Measurements from ENCODE around the gene GOLPH3. TPM values are rescaled to one million over a fixed set of nuclear protein-coding genes. Genes with fewer than 3 reads are reported as not detected.

Gene GOLPH3
- total RNA-seq, 1 donor from 2014 or later = 64.6 TPM

DNA sequence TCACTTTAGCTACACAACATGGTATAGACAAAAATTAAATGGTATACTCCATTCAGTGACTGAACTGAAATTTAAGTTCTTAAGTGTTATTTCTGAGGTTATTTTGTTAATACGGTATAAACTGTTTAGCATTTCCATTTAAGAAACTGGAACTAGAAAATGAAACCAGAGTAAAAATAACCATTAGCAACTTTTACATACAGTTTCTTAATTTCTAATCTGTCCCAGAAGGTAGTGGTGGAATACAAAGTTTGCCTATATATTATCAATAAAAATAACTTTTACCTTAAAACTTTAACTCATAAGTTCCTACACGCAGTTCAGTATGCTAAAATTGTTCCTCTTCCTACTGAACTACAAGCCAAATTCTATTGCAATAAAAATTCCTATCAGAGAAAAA, 10.3 kb downstream of the GOLPH3 start:
- H3K4me3 ChIP-seq (ENCODE audit: low read depth, low read length) = no peak overlapping the region
- H3K36me3 ChIP-seq (ENCODE audit: control insufficient read depth, insufficient read depth, low read length) = no peaks in the 10 kb centered on the region
- DNase-seq (ENCODE audit: low read depth) = no peak
- TF ChIP-seq CTCF (IDR thresholded peaks at IDR 0.05; ENCODE audit: insufficient read depth, low read length, poor library complexity, severe bottlenecking) = no peak
- no peaks in the 10 kb centered on the region for H3K27me3 ChIP-seq (ENCODE audit: control insufficient read depth, insufficient read depth, low read length)

- no peaks in the 10 kb centered on the region for H3K27me3 ChIP-seq (ENCODE audit: control insufficient read depth, insufficient read depth, low read length)
- TF ChIP-seq CTCF (IDR thresholded peaks at IDR 0.05; ENCODE audit: insufficient read depth, low read length, poor library complexity, severe bottlenecking) = no peak
- no peaks in the 10 kb centered on the region for H3K36me3 ChIP-seq (ENCODE audit: control insufficient read depth, insufficient read depth, low read length)
- no peak overlapping the region for H3K4me3 ChIP-seq (ENCODE audit: low read depth, low read length)
- DNase-seq (ENCODE audit: low read depth) = no peak
Measured at GRCh38 chr5:32163053-32163452, 11.1 kb downstream of the GOLPH3 start.

GRCh38 chr5:32160228-32160627, 13.9 kb downstream of the GOLPH3 start:
- DNase-seq (ENCODE audit: low read depth) = no peak

GRCh38 chr5:32159328-32160072, 14.6 kb downstream of the GOLPH3 start:
- H3K4me3 ChIP-seq (ENCODE audit: low read depth, low read length) = no peak overlapping the region
- TF ChIP-seq CTCF (IDR thresholded peaks at IDR 0.05; ENCODE audit: insufficient read depth, low read length, poor library complexity, severe bottlenecking) = no peak
- no peak for DNase-seq (ENCODE audit: low read depth)
- H3K27me3 ChIP-seq (ENCODE audit: control insufficient read depth, insufficient read depth, low read length) = no peaks in the 10 kb centered on the region
- no peaks in the 10 kb centered on the region for H3K36me3 ChIP-seq (ENCODE audit: control insufficient read depth, insufficient read depth, low read length)

More at GRCh38 chr5:32160228-32160627, 13.9 kb downstream of the GOLPH3 start:
- TF ChIP-seq CTCF (IDR thresholded peaks at IDR 0.05; ENCODE audit: insufficient read depth, low read length, poor library complexity, severe bottlenecking) = no peak
- Histone ChIP-seq H3K27me3 (ENCODE audit: control insufficient read depth, insufficient read depth, low read length) (no peaks in the 10 kb centered on the region), H3K36me3 (ENCODE audit: control insufficient read depth, insufficient read depth, low read length) (no peaks in the 10 kb centered on the region), H3K4me3 (ENCODE audit: low read depth, low read length) (no peak overlapping the region)

DNA sequence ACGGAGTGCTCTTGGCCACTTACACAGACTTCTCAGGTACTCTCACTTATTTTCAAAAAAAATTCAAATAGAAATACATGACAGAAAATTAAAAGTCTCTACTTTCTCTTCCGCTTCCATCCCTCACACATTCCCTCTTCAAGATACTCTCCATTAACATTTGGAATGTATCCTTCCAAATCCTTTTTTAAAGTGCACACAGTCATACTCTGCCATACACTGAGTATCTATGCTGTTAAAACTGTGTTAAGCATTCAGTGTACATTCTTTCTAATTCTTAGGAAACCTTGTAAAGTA, 15.5 kb downstream of the GOLPH3 start:
- H3K4me3 ChIP-seq (ENCODE audit: low read depth, low read length) = no peak overlapping the region
- no peaks in the 10 kb centered on the region for H3K27me3 ChIP-seq (ENCODE audit: control insufficient read depth, insufficient read depth, low read length)
- no peak for TF ChIP-seq CTCF (IDR thresholded peaks at IDR 0.05; ENCODE audit: insufficient read depth, low read length, poor library complexity, severe bottlenecking)
- DNase-seq (ENCODE audit: low read depth) = no peak
- no peaks in the 10 kb centered on the region for H3K36me3 ChIP-seq (ENCODE audit: control insufficient read depth, insufficient read depth, low read length)

GRCh38 chr5:32157078-32157477, 17.0 kb downstream of the GOLPH3 start:
- no peaks in the 10 kb centered on the region for H3K27me3 ChIP-seq (ENCODE audit: control insufficient read depth, insufficient read depth, low read length)
- no peak overlapping the region for H3K4me3 ChIP-seq (ENCODE audit: low read depth, low read length)
- DNase-seq (ENCODE audit: low read depth) = no peak
- no peak for TF ChIP-seq CTCF (IDR thresholded peaks at IDR 0.05; ENCODE audit: insufficient read depth, low read length, poor library complexity, severe bottlenecking)
- no peaks in the 10 kb centered on the region for H3K36me3 ChIP-seq (ENCODE audit: control insufficient read depth, insufficient read depth, low read length)
